ENCODE results near the gene FEM1C. TPM values are rescaled to one million over a fixed set of nuclear protein-coding genes. Genes with fewer than 3 reads are reported as not detected.

The FEM1C gene
- polyA plus RNA-seq, 1 donor from 2014 or later: 16.4 TPM

DNA sequence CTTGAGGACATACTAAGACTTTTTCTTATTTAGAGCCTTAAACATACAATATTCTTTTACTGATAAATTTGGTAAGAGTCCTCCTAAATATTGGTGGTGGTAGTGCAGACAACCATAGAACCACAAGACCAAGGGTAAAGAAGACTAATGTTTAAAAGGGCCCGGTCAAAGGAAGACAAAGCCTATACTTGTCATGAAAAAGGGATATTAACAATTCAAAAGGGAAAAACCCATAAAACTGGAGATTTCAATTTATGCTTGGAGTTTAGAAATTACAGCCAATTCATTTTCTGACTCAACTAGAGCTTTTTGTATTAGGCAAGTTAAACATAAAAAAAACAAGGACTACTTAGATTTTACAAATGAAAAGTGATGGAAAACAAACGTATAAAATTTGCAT lies 24.4 kb downstream of the FEM1C start:
- no peak overlapping the region for H3K4me3 ChIP-seq (ENCODE audit: low read length)
- H3K27me3 ChIP-seq (ENCODE audit: insufficient read depth, low read depth, low read length): no peaks in the 10 kb centered on the region
- no peaks in the 10 kb centered on the region for H3K9me2 ChIP-seq (ENCODE audit: insufficient read depth, low read length)
- no peak overlapping the region for H3K9ac ChIP-seq (ENCODE audit: low read length)
- no peak overlapping the region for H3K4me2 ChIP-seq (ENCODE audit: low read length)
- no peaks in the 10 kb centered on the region for H4K20me1 ChIP-seq (ENCODE audit: insufficient read depth)
- no peaks in the 10 kb centered on the region for H3F3A ChIP-seq (ENCODE audit: insufficient read depth, low read length, poor library complexity, severe bottlenecking)
- no peaks in the 10 kb centered on the region for H3K79me2 ChIP-seq (replicated peaks; ENCODE audit: insufficient read depth, low read length)
- TF ChIP-seq SMC3 (conservative IDR thresholded peaks at IDR 0.05; ENCODE audit: poor library complexity) (no peak), MXI1 (conservative IDR thresholded peaks at IDR 0.05; ENCODE audit: poor library complexity, severe bottlenecking) (no peak), RAD21 (conservative IDR thresholded peaks at IDR 0.05) (no peak), EP300 (conservative IDR thresholded peaks at IDR 0.05; ENCODE audit: poor library complexity, severe bottlenecking) (no peak)
- TF ChIP-seq, protein P1, sequence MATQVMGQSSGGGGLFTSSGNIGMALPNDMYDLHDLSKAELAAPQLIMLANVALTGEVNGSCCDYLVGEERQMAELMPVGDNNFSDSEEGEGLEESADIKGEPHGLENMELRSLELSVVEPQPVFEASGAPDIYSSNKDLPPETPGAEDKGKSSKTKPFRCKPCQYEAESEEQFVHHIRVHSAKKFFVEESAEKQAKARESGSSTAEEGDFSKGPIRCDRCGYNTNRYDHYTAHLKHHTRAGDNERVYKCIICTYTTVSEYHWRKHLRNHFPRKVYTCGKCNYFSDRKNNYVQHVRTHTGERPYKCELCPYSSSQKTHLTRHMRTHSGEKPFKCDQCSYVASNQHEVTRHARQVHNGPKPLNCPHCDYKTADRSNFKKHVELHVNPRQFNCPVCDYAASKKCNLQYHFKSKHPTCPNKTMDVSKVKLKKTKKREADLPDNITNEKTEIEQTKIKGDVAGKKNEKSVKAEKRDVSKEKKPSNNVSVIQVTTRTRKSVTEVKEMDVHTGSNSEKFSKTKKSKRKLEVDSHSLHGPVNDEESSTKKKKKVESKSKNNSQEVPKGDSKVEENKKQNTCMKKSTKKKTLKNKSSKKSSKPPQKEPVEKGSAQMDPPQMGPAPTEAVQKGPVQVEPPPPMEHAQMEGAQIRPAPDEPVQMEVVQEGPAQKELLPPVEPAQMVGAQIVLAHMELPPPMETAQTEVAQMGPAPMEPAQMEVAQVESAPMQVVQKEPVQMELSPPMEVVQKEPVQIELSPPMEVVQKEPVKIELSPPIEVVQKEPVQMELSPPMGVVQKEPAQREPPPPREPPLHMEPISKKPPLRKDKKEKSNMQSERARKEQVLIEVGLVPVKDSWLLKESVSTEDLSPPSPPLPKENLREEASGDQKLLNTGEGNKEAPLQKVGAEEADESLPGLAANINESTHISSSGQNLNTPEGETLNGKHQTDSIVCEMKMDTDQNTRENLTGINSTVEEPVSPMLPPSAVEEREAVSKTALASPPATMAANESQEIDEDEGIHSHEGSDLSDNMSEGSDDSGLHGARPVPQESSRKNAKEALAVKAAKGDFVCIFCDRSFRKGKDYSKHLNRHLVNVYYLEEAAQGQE (IDR thresholded peaks at IDR 0.05; ENCODE audit: borderline replicate concordance): no peak
- H3K9me3 ChIP-seq (ENCODE audit: low read length): no peaks in the 10 kb centered on the region
- no peak overlapping the region for H3K27ac ChIP-seq (ENCODE audit: low read length)
- peaks cover 13% of the 10 kb centered on the region for H3K36me3 ChIP-seq (ENCODE audit: insufficient read depth, low read length)
- H2AFZ ChIP-seq (ENCODE audit: low read depth, low read length): no peak overlapping the region

DNA sequence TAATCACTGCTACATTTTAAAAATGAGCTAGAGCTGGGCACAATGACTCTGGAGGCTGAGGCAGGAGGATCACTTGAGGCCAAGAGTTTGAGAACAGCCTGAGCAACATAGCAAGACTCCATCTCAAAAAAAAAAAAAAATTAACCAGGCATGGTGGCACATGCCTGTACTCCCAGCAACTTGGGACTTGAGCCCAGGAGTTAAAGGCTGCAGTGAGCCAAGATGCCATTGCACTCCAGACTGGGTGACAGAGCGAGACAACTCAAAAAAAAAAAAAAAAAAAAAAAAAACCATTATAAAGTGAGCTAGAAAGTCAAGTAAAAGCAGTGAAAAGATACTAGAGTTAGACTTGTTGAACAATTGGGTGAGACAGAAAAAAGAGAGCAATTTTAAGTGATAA lies 28.2 kb downstream of the FEM1C start:
- Histone ChIP-seq H3K4me3 (ENCODE audit: low read length) (no peak overlapping the region), H3K9ac (ENCODE audit: low read length) (no peak overlapping the region), H3K79me2 (replicated peaks; ENCODE audit: insufficient read depth, low read length) (no peaks in the 10 kb centered on the region), H3F3A (ENCODE audit: insufficient read depth, low read length, poor library complexity, severe bottlenecking) (no peaks in the 10 kb centered on the region), H3K9me2 (ENCODE audit: insufficient read depth, low read length) (no peaks in the 10 kb centered on the region), H3K9me3 (ENCODE audit: low read length) (no peaks in the 10 kb centered on the region), H3K4me2 (ENCODE audit: low read length) (no peak overlapping the region), H3K27me3 (ENCODE audit: insufficient read depth, low read depth, low read length) (no peaks in the 10 kb centered on the region), H3K27ac (ENCODE audit: low read length) (no peak overlapping the region), H4K20me1 (ENCODE audit: insufficient read depth) (no peaks in the 10 kb centered on the region), H3K36me3 (ENCODE audit: insufficient read depth, low read length) (no peaks in the 10 kb centered on the region), H2AFZ (ENCODE audit: low read depth, low read length) (no peak overlapping the region)
- no peak for TF ChIP-seq TAF1 (IDR thresholded peaks at IDR 0.05; ENCODE audit: low read depth)

DNA sequence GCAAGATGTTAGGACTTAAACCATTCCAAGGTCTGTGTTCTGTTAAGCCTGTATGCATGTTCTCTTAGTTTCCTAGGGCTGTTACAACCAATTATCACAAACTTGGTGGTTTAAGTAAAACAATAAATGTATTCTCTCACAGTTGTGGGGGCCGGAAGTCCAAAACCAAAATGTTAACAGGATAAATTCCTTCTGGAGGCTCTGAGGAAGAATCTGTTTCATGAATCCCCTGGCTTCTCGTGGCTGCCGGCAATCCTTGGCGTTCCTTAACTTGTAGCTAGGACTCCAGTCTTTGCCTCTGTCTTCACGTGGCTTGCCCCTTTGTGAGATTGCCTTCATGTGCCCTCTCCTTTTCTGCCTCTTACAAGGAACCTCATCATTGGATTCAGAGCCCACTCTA lies 30.4 kb downstream of the FEM1C start:
- TF ChIP-seq RAD21 (conservative IDR thresholded peaks at IDR 0.05): no peak
- TF ChIP-seq, protein P1 (IDR thresholded peaks at IDR 0.05; ENCODE audit: borderline replicate concordance): no peak
- Histone ChIP-seq H3K36me3 (ENCODE audit: insufficient read depth, low read length) (no peaks in the 10 kb centered on the region), H4K20me1 (ENCODE audit: insufficient read depth) (no peaks in the 10 kb centered on the region), H2AFZ (ENCODE audit: low read depth, low read length) (no peak overlapping the region), H3K4me2 (ENCODE audit: low read length) (no peak overlapping the region), H3K9me2 (ENCODE audit: insufficient read depth, low read length) (no peaks in the 10 kb centered on the region), H3K79me2 (replicated peaks; ENCODE audit: insufficient read depth, low read length) (no peaks in the 10 kb centered on the region), H3K27me3 (ENCODE audit: insufficient read depth, low read depth, low read length) (no peaks in the 10 kb centered on the region), H3K9ac (ENCODE audit: low read length) (no peak overlapping the region), H3K9me3 (ENCODE audit: low read length) (no peaks in the 10 kb centered on the region), H3K27ac (ENCODE audit: low read length) (no peak overlapping the region), H3F3A (ENCODE audit: insufficient read depth, low read length, poor library complexity, severe bottlenecking) (no peaks in the 10 kb centered on the region), H3K4me3 (ENCODE audit: low read length) (no peak overlapping the region)

Measured in neural cell (in vitro differentiated cells).